GM23248 (cell line): ENCODE data around the gene DGKE. TPM values are rescaled to one million over a fixed set of nuclear protein-coding genes. Genes with fewer than 3 reads are reported as not detected.

ENCODE experiments used
- DNase-seq: peaks from one replicate; pipeline ENCODE4 v3.0.0-alpha.2; 2015
- H2AFZ ChIP-seq: fragments of 200-600 bp; sonication (generic); 2 replicates; pipeline ENCODE4 v1.6.1; 2016; ENCODE audit warnings: antibody characterized with exemption
- H3F3A ChIP-seq: fragments of 200-600 bp; sonication (generic); 2 replicates; pipeline ENCODE4 v1.6.1; 2016; ENCODE audit warnings: mild to moderate bottlenecking, antibody characterized with exemption, mixed run types; ENCODE audit not compliant: insufficient read depth
- H3K27ac ChIP-seq: fragments of 200-600 bp; sonication (generic); 2 replicates; pipeline ENCODE4 v1.5.1; 2016; ENCODE audit warnings: mild to moderate bottlenecking
- H3K27me3 ChIP-seq: fragments of 200-600 bp; sonication (generic); replicated peaks from 2 replicates; pipeline ENCODE4 v1.6.1; 2016; ENCODE audit warnings: mild to moderate bottlenecking; ENCODE audit not compliant: insufficient read depth
- H3K36me3 ChIP-seq: fragments of 200-600 bp; sonication (generic); 2 replicates; pipeline ENCODE4 v1.6.1; 2016; ENCODE audit warnings: low read depth, mild to moderate bottlenecking
- H3K4me1 ChIP-seq: fragments of 200-600 bp; sonication (generic); 2 replicates; pipeline ENCODE4 v1.6.1; 2016; ENCODE audit warnings: mild to moderate bottlenecking; ENCODE audit not compliant: insufficient read depth
- H3K4me2 ChIP-seq: fragments of 200-600 bp; sonication (generic); one replicate; pipeline ENCODE4 v1.6.1; 2016; ENCODE audit warnings: mild to moderate bottlenecking; ENCODE audit not compliant: unreplicated experiment
- H3K4me3 ChIP-seq: fragments of 200-600 bp; sonication (generic); 2 replicates; pipeline ENCODE4 v1.5.1; 2016; ENCODE audit warnings: mild to moderate bottlenecking
- H3K79me2 ChIP-seq: fragments of 200-600 bp; sonication (generic); 2 replicates; pipeline ENCODE4 v1.6.1; 2016; ENCODE audit warnings: mild to moderate bottlenecking; ENCODE audit not compliant: insufficient read depth
- H3K9ac ChIP-seq: fragments of 200-600 bp; sonication (generic); 2 replicates; pipeline ENCODE4 v1.6.1; 2016; ENCODE audit warnings: mild to moderate bottlenecking
- H3K9me2 ChIP-seq: fragments of 200-600 bp; sonication (generic); 2 replicates; pipeline ENCODE4 v1.6.1; 2016; ENCODE audit warnings: mixed run types, mild to moderate bottlenecking, moderate library complexity; ENCODE audit not compliant: insufficient read depth
- H3K9me3 ChIP-seq: fragments of 200-600 bp; sonication (generic); one replicate; pipeline ENCODE4 v1.6.1; 2017; ENCODE audit warnings: low read depth
- H4K20me1 ChIP-seq: fragments of 200-600 bp; sonication (generic); 2 replicates; pipeline ENCODE4 v1.6.0; 2016; ENCODE audit not compliant: insufficient read depth
- EZH2 ChIP-seq: fragments of 200-600 bp; sonication (generic); IDR thresholded peaks from 2 replicates; pipeline ENCODE4 v1.6.1; 2018; ENCODE audit warnings: antibody characterized with exemption, mild to moderate bottlenecking; ENCODE audit not compliant: insufficient read depth, poor library complexity, severe bottlenecking
- EZH2phosphoT487 ChIP-seq: fragments of 200-600 bp; sonication (generic); IDR thresholded peaks from 2 replicates; pipeline ENCODE4 v1.6.1; 2018; ENCODE audit warnings: antibody characterized with exemption, moderate library complexity, mild to moderate bottlenecking, low read depth; ENCODE audit not compliant: insufficient read depth
- WGBS, 2 experiments: methylation state at CpG; one replicate each; pipeline ENCODE4 v1.1.6; 2015 to 2017; ENCODE audit warnings: low lambda C conversion rate in 2 of 2, low coverage in 1 of 2; ENCODE audit errors: missing lambda C conversion rate in 2 of 2; 5-methylcytosine and 5-hydroxymethylcytosine counted together
- in situ Hi-C: fragments of 300-500 bp; cut with MboI; formaldehyde crosslinking; loops from 2 replicates; pipeline ENCODE4 v1.15.0; 2020
- polyA plus RNA-seq: library from polyadenylated mRNA; unstranded; fragments of >200 nt; fragmentation: Nextera tagmentation; extraction: Ambion mirVana; gene quantifications from 2 replicates; pipeline ENCODE4 v1.2.1, GENCODE V29; 2016
- total RNA-seq: library from RNA; depleted of rRNA; stranded (reverse); fragments of >200 nt; shearing (Covaris generic); gene quantifications from 2 replicates; pipeline ENCODE4 v1.2.3, GENCODE V29; 2014

DGKE gene
- total and polyA plus RNA-seq, 2 experiments from 2014 or later, result 1.9 to 2.8 TPM

- Histone ChIP-seq H3K9me3 (no peaks in the 10 kb centered on the region), H3K9ac (no peak overlapping the region), H3K4me3 (no peak overlapping the region), H3K9me2 (no peaks in the 10 kb centered on the region), H4K20me1 (no peaks in the 10 kb centered on the region), H3K36me3 (0 out of 2 replicates have a peak, but pooled peaks cover 8% of the 10 kb centered on the region), H3K4me2 (no peak overlapping the region), H3K4me1 (no peaks in the 10 kb centered on the region), H3K27ac (no peak overlapping the region), H3F3A (no peaks in the 10 kb centered on the region), H3K27me3 (no peaks in the 10 kb centered on the region), H2AFZ (no peak overlapping the region), H3K79me2 (no peaks in the 10 kb centered on the region)
- no peak for DNase-seq
- in situ Hi-C loops, result no loop called here
- WGBS, 2 experiments, result 64 to 67% methylated on average over 3 of the region's 3 CpGs
- TF ChIP-seq EZH2phosphoT487, result no peak
These were observed 17.1 kb downstream of the DGKE start for GRCh38 chr17:56851008-56851407.

- no peak for TF ChIP-seq EZH2phosphoT487
- TF ChIP-seq EZH2, result no peak
- WGBS, 2 experiments, result 96% methylated on average over 3 of the region's 3 CpGs
- H4K20me1 ChIP-seq, result no peaks in the 10 kb centered on the region
- no peaks in the 10 kb centered on the region; the same call in none of the 2 replicates for H3K36me3 ChIP-seq
- DNase-seq, result no peak
- in situ Hi-C loops, result no loop called here
- H3K4me3 ChIP-seq, result no peak overlapping the region
- no peak overlapping the region for H3K4me2 ChIP-seq
- no peak overlapping the region for H2AFZ ChIP-seq
- peaks cover 6% of the 10 kb centered on the region; the same call in 1 of the 2 replicates for H3F3A ChIP-seq
- no peaks in the 10 kb centered on the region for H3K9me3 ChIP-seq
- no peaks in the 10 kb centered on the region for H3K27me3 ChIP-seq
- no peaks in the 10 kb centered on the region for H3K4me1 ChIP-seq
- H3K9ac ChIP-seq, result no peak overlapping the region
- H3K9me2 ChIP-seq, result no peaks in the 10 kb centered on the region
- no peak overlapping the region for H3K27ac ChIP-seq
- H3K79me2 ChIP-seq, result no peaks in the 10 kb centered on the region
These were observed 27.9 kb downstream of the DGKE start for GRCh38 chr17:56861899-56862298.

GRCh38 chr17:56863974-56864373 lies 30.0 kb downstream of the DGKE start:
- Histone ChIP-seq H3K4me2 (no peak overlapping the region), H3K4me1 (peaks cover 6% of the 10 kb centered on the region), H3F3A (peaks cover 22% of the 10 kb centered on the region), H3K79me2 (no peaks in the 10 kb centered on the region), H4K20me1 (no peaks in the 10 kb centered on the region), H3K36me3 (no peaks in the 10 kb centered on the region; the same call in 1 of the 2 replicates), H3K9me2 (no peaks in the 10 kb centered on the region), H3K9ac (no peak overlapping the region), H3K27me3 (no peaks in the 10 kb centered on the region), H3K9me3 (no peaks in the 10 kb centered on the region), H3K4me3 (no peak overlapping the region), H3K27ac (no peak overlapping the region), H2AFZ (no peak overlapping the region)
- no peak for TF ChIP-seq EZH2phosphoT487
- TF ChIP-seq EZH2, result no peak
- in situ Hi-C loops, result no loop called here
- WGBS, 2 experiments, result 64 to 67% methylated on average over 3 of the region's 3 CpGs
- no peak for DNase-seq

DNA sequence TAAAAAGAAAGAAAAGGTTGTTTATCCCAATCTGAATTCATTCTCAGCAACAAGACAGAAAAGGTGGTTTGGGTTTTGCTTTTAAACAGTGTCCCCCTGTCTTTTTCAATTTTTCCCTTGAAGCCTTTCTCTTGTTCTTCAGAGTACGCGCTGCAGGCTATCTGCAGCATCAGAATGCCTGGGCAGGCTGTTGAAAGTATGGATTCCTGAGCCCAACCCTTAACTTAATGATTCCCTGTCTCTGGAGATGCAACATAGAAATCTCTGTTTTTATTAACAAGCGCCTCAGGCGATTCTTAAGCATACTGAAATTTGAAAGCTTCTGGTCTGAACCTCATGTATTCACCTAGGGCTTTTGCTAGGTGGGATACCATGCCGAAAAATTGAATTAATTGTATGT lies 32.1 kb downstream of the DGKE start:
- H2AFZ ChIP-seq, result no peak overlapping the region
- no peak overlapping the region for H3K4me2 ChIP-seq
- H3F3A ChIP-seq, result peaks cover 22% of the 10 kb centered on the region
- TF ChIP-seq EZH2phosphoT487 (no peak), EZH2 (no peak)
- no peaks in the 10 kb centered on the region for H4K20me1 ChIP-seq
- in situ Hi-C loops, result no loop called here
- WGBS, 2 experiments, result 98 to 100% methylated on average over 5 of the region's 5 CpGs
- peaks cover 6% of the 10 kb centered on the region for H3K4me1 ChIP-seq
- H3K9me2 ChIP-seq, result no peaks in the 10 kb centered on the region
- no peaks in the 10 kb centered on the region for H3K9me3 ChIP-seq
- no peak overlapping the region for H3K27ac ChIP-seq
- no peaks in the 10 kb centered on the region for H3K27me3 ChIP-seq
- DNase-seq, result no peak
- no peak overlapping the region for H3K4me3 ChIP-seq
- no peak overlapping the region for H3K9ac ChIP-seq
- H3K36me3 ChIP-seq, result no peaks in the 10 kb centered on the region; the same call in 1 of the 2 replicates
- H3K79me2 ChIP-seq, result no peaks in the 10 kb centered on the region

- Histone ChIP-seq H3K4me2 (no peak overlapping the region), H3K9me3 (no peaks in the 10 kb centered on the region), H3K4me3 (no peak overlapping the region), H3K27me3 (no peaks in the 10 kb centered on the region), H3F3A (peaks cover 22% of the 10 kb centered on the region), H3K36me3 (no peaks in the 10 kb centered on the region; the same call in 1 of the 2 replicates), H3K27ac (no peak overlapping the region), H3K4me1 (peaks cover 6% of the 10 kb centered on the region), H2AFZ (no peak overlapping the region), H3K9me2 (no peaks in the 10 kb centered on the region), H3K9ac (no peak overlapping the region), H3K79me2 (no peaks in the 10 kb centered on the region), H4K20me1 (no peaks in the 10 kb centered on the region)
- TF ChIP-seq EZH2, result no peak
- no peak for TF ChIP-seq EZH2phosphoT487
- WGBS, 2 experiments, result 30 to 32% methylated on average over 3 of the region's 3 CpGs
- in situ Hi-C loops, result no loop called here
- DNase-seq, result no peak
These were observed 32.5 kb downstream of the DGKE start for GRCh38 chr17:56866496-56866895.
